Thoracic aorta (tissue), 2 donors: ENCODE results near the gene RELN. TPM values are rescaled to one million over a fixed set of nuclear protein-coding genes. Genes with fewer than 3 reads are reported as not detected.
"Not testable (repeated sequence)": the region's sequence is repeated elsewhere in the genome, so short reads cannot be mapped to it uniquely, and the experiment has no call there.

Source experiments
- ATAC-seq: fragments of 150-250 bp; one replicate; pipeline ENCODE4 v1.8.0; 2017; ENCODE audit warnings: low read depth; ENCODE audit not compliant: insufficient number of reproducible peaks, low FRiP score
- DNase-seq: peaks from one replicate; pipeline ENCODE4 v3.0.0-alpha.2; 2020; ENCODE audit warnings: low spot score
- H3K27ac ChIP-seq, 2 donors: fragments of 200-600 bp; sonication (generic); 1 replicate in 1 of 2; 2 replicates in 1 of 2; pipeline ENCODE4 v1.5.1; 2016; ENCODE audit warnings: mild to moderate bottlenecking in 2 of 2, moderate library complexity in 2 of 2
- H3K27me3 ChIP-seq: fragments of 200-600 bp; sonication (generic); replicated peaks from 2 replicates; pipeline ENCODE4 v1.6.0; 2016; ENCODE audit warnings: mild to moderate bottlenecking; ENCODE audit not compliant: insufficient read depth
- H3K36me3 ChIP-seq: fragments of 200-600 bp; sonication (generic); one replicate; pipeline ENCODE4 v1.5.1; 2016
- H3K4me1 ChIP-seq, 2 donors: fragments of 200-600 bp; sonication (generic); 1 replicate in 1 of 2; 2 replicates in 1 of 2; pipeline versions ENCODE4 v1.5.1 to v1.6.0; 2016; ENCODE audit warnings: low read depth in 2 of 2, mild to moderate bottlenecking in 1 of 2; ENCODE audit not compliant: control insufficient read depth in 1 of 2
- H3K4me3 ChIP-seq: fragments of 200-600 bp; sonication (generic); 2 replicates; pipeline ENCODE4 v1.5.1; 2016; ENCODE audit warnings: mild to moderate bottlenecking
- H3K9me3 ChIP-seq: fragments of 200-600 bp; sonication (generic); 2 replicates; pipeline ENCODE4 v1.5.1; 2016
- total RNA-seq, 2 donors: library from RNA; depleted of rRNA; stranded (reverse); fragments of >200 nt; gene quantifications; one replicate each; pipeline versions ENCODE4 v1.1.0 to v1.2.3, GENCODE V29; 2016
- TF ChIP-seq, protein P1 (sequence below): fragments of 200-600 bp; sonication (generic); IDR thresholded peaks from one replicate; pipeline ENCODE4 v1.5.1; 2019; ENCODE audit warnings: antibody characterized with exemption

RELN gene
- total RNA-seq, 2 donors from 2014 or later: 0.49 to 5.1 TPM

GRCh38 chr7:103915680-103916357 lies 73.6 kb downstream of the RELN start:
- TF ChIP-seq, protein P1, sequence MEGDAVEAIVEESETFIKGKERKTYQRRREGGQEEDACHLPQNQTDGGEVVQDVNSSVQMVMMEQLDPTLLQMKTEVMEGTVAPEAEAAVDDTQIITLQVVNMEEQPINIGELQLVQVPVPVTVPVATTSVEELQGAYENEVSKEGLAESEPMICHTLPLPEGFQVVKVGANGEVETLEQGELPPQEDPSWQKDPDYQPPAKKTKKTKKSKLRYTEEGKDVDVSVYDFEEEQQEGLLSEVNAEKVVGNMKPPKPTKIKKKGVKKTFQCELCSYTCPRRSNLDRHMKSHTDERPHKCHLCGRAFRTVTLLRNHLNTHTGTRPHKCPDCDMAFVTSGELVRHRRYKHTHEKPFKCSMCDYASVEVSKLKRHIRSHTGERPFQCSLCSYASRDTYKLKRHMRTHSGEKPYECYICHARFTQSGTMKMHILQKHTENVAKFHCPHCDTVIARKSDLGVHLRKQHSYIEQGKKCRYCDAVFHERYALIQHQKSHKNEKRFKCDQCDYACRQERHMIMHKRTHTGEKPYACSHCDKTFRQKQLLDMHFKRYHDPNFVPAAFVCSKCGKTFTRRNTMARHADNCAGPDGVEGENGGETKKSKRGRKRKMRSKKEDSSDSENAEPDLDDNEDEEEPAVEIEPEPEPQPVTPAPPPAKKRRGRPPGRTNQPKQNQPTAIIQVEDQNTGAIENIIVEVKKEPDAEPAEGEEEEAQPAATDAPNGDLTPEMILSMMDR: no peak
- H3K27me3 ChIP-seq: no peaks in the 10 kb centered on the region
- no peaks in the 10 kb centered on the region for H3K9me3 ChIP-seq
- H3K4me3 ChIP-seq: no peak overlapping the region
- no peaks in the 10 kb centered on the region for H3K36me3 ChIP-seq
- H3K27ac ChIP-seq: no peak overlapping the region
- no peak for ATAC-seq
- no peak for DNase-seq
- H3K4me1 ChIP-seq: no peaks in the 10 kb centered on the region

GRCh38 chr7:103914147-103914899 lies 75.1 kb downstream of the RELN start:
- Histone ChIP-seq H3K4me1 (no peaks in the 10 kb centered on the region), H3K27ac (no peak overlapping the region), H3K9me3 (no peaks in the 10 kb centered on the region), H3K36me3 (no peaks in the 10 kb centered on the region), H3K27me3 (no peaks in the 10 kb centered on the region), H3K4me3 (no peak overlapping the region)
- TF ChIP-seq, protein P1: no peak
- DNase-seq: no peak
- ATAC-seq: no peak

DNA sequence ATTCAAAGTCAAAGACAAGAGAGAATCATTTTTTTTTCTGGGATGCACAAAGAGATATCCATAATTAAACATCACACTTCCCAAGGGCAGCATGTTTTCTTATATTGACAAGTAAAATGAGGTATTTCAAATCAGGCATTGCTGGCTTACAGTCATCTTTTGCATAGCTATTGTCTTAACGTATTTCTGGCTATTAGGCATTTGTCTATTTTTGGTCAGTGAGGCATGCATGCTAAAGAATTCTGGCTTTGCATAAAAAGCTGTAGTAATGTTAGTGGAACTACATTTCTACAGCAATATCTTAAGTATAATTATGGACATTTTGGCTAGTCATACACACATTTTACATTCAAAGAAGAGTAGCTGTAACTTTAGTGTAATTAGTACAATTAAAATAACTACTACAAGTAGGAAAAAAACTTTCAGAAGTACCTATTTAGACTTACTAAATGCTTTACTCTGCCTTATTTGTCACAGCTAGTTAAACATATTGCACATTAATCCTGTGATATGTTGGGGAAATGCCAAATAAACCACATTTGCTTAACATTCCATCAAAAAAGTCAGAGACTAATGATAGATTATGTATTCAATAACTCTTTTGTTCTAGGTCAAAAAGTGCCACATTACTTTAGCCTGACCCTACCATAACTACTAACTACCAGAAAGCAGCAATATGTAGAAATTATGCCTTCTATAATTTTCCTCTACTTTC lies 76.4 kb downstream of the RELN start:
- Histone ChIP-seq H3K27ac (no peak overlapping the region), H3K27me3 (no peaks in the 10 kb centered on the region), H3K9me3 (no peaks in the 10 kb centered on the region), H3K4me3 (no peak overlapping the region), H3K36me3 (no peaks in the 10 kb centered on the region), H3K4me1 (no peaks in the 10 kb centered on the region)
- no peak for ATAC-seq
- TF ChIP-seq, protein P1: no peak
- DNase-seq: no peak

DNA sequence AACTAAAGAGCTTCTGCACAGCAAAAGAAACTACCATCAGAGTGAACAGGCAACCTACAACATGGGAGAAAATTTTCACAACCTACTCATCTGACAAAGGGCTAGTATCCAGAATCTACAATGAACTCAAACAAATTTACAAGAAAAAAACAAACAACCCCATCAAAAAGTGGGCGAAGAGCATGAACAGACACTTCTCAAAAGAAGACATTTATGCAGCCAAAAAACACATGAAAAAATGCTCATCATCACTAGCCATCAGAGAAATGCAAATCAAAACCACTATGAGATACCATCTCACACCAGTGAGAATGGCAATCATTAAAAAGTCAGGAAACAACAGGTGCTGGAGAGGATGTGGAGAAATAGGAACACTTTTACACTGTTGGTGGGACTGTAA lies 78.4 kb downstream of the RELN start:
- not testable (repeated sequence) for H3K9me3 ChIP-seq, H3K4me1 ChIP-seq, DNase-seq, H3K27me3 ChIP-seq, H3K27ac ChIP-seq, ATAC-seq, H3K4me3 ChIP-seq, H3K36me3 ChIP-seq

GRCh38 chr7:103905997-103906396 lies 83.5 kb downstream of the RELN start:
- Histone ChIP-seq H3K4me3 (no peak overlapping the region), H3K27me3 (no peaks in the 10 kb centered on the region), H3K27ac (no peak overlapping the region), H3K9me3 (no peaks in the 10 kb centered on the region), H3K4me1 (no peaks in the 10 kb centered on the region), H3K36me3 (no peaks in the 10 kb centered on the region)
- DNase-seq (no peak), ATAC-seq (no peak)
- TF ChIP-seq, protein P1: no peak
